HuH-7 (cell line): ENCODE data around the gene CRPPA.

Experiments
- DNase-seq: peaks from one replicate; pipeline ENCODE4 v3.0.0; 2011; ENCODE audit warnings: low spot score

Gene CRPPA

GRCh38 chr7:16422917-16423316, 1.6 kb upstream of the CRPPA start:
- no peak for DNase-seq

GRCh38 chr7:16422103-16422435, 731 bp upstream of the CRPPA start:
- DNase-seq, result no peak

GRCh38 chr7:16420649-16421332, 547 bp downstream of the CRPPA start:
- DNase-seq, result peak; percentile 85

GRCh38 chr7:16420329-16420648, 1.0 kb downstream of the CRPPA start:
- no peak for DNase-seq

GRCh38 chr7:16419859-16420258, 1.5 kb downstream of the CRPPA start:
- no peak for DNase-seq

GRCh38 chr7:16419126-16419525, 2.2 kb downstream of the CRPPA start:
- DNase-seq, result no peak

GRCh38 chr7:16417906-16418305, 3.4 kb downstream of the CRPPA start:
- DNase-seq, result no peak

- no peak for DNase-seq
Measured at GRCh38 chr7:16416289-16417282, 4.8 kb downstream of the CRPPA start.

GRCh38 chr7:16412274-16413254, 8.8 kb downstream of the CRPPA start:
- DNase-seq, result no peak

- no peak for DNase-seq
Measured at GRCh38 chr7:16411391-16411790, 9.9 kb downstream of the CRPPA start.

GRCh38 chr7:16409777-16410176, 11.6 kb downstream of the CRPPA start:
- no peak for DNase-seq

- DNase-seq, result no peak
Measured at GRCh38 chr7:16404636-16405035, 16.7 kb downstream of the CRPPA start.

- DNase-seq, result no peak
Measured at GRCh38 chr7:16403475-16403874, 17.9 kb downstream of the CRPPA start.

GRCh38 chr7:16402940-16403339, 18.4 kb downstream of the CRPPA start:
- DNase-seq, result no peak

GRCh38 chr7:16402091-16402490, 19.2 kb downstream of the CRPPA start:
- DNase-seq, result no peak

- DNase-seq, result no peak
Measured at GRCh38 chr7:16400893-16401275, 20.5 kb downstream of the CRPPA start.

GRCh38 chr7:16399916-16400892, 21.1 kb downstream of the CRPPA start:
- DNase-seq, result no peak

GRCh38 chr7:16399265-16399831, 22.0 kb downstream of the CRPPA start:
- DNase-seq, result no peak

- DNase-seq, result no peak
Measured at GRCh38 chr7:16398146-16399017, 23.0 kb downstream of the CRPPA start.
